Endothelial cell of umbilical vein (primary cell): Measurements from ENCODE around the gene MTA2. TPM values are rescaled to one million over a fixed set of nuclear protein-coding genes. Genes with fewer than 3 reads are reported as not detected.

ENCODE experiments used
- BruUV-seq: library from RNA; stranded (reverse); fragments of 400-500 nt; replicated peaks from 2 replicates; lab custom pipeline; 2021; lab: Mats Ljungman, UMichigan
- CTCF ChIA-PET: fragments of 300-600, 350-600 bp; sonication (Branson Sonifier 250); formaldehyde crosslinking; loops from one replicate; lab custom pipeline; 2021; ENCODE audit warnings: antibody characterized with exemption, inconsistent platforms; lab: Charles Lee
- POLR2A ChIA-PET: fragments of 300-600, 350-600 bp; sonication (Branson Sonifier 250); formaldehyde crosslinking; loops from one replicate; lab custom pipeline; 2021; ENCODE audit warnings: antibody characterized with exemption, inconsistent platforms; lab: Charles Lee
- DNase-seq: peaks from one replicate; pipeline ENCODE4 v3.0.0-alpha.2; 2011; ENCODE audit warnings: low read depth, low spot score
- FAIRE-seq: peaks from 2 replicates; lab custom pipeline; 2011; peaks lifted over from hg19 to GRCh38; lab: Jason Lieb, UNC
- H2AFZ ChIP-seq: 2 replicates; pipeline ENCODE4 v1.6.0; 2012; ENCODE audit warnings: low read depth, low read length, control low read depth, inconsistent platforms
- H3K27ac ChIP-seq: 2 replicates; pipeline ENCODE4 v1.5.1; 2011; ENCODE audit warnings: low read depth, mild to moderate bottlenecking, control low read depth, low read length, moderate library complexity; ENCODE audit not compliant: insufficient read depth
- H3K27me3 ChIP-seq, 2 experiments: 2 replicates each; pipeline versions ENCODE4 v1.6.0 to v1.6.1; 2011; ENCODE audit warnings: low read length in 2 of 2, mixed read lengths in 1 of 2; ENCODE audit not compliant: control insufficient read depth in 2 of 2, insufficient read depth in 2 of 2
- H3K36me3 ChIP-seq, 2 experiments: 2 replicates in 1 of 2; 3 replicates in 1 of 2; pipeline ENCODE4 v1.5.1; 2011; ENCODE audit warnings: low read length in 2 of 2, mild to moderate bottlenecking in 1 of 2, moderate library complexity in 1 of 2; ENCODE audit not compliant: control insufficient read depth in 2 of 2, insufficient read depth in 2 of 2; ENCODE audit errors: extremely low read depth in 1 of 2
- H3K4me1 ChIP-seq: 3 replicates; pipeline ENCODE4 v1.5.1; 2011; ENCODE audit warnings: mild to moderate bottlenecking, low read length; ENCODE audit not compliant: control insufficient read depth, insufficient read depth; ENCODE audit errors: extremely low read depth
- H3K4me2 ChIP-seq: 2 replicates; pipeline ENCODE4 v1.6.1; 2011; ENCODE audit warnings: low read length, control low read depth, mixed read lengths; ENCODE audit not compliant: insufficient read depth
- H3K4me3 ChIP-seq, 3 experiments: fragments of 200-600 bp in 1 of 3; sonication (generic), shearing (Covaris generic) in 1 of 3; replicated peaks in 1 of 3; 2 replicates each; pipeline ENCODE4 v1.5.1; 2011 to 2016; ENCODE audit warnings: control low read depth in 3 of 3, low read length in 3 of 3, mild to moderate bottlenecking in 2 of 3, inconsistent platforms in 1 of 3, low read depth in 1 of 3, moderate library complexity in 1 of 3; ENCODE audit not compliant: insufficient read depth in 1 of 3
- H3K79me2 ChIP-seq: 2 replicates; pipeline ENCODE4 v1.6.0; 2012; ENCODE audit warnings: low read length, inconsistent platforms; ENCODE audit not compliant: control insufficient read depth, insufficient read depth
- H3K9ac ChIP-seq: replicated peaks from 2 replicates; pipeline ENCODE3; 2011; ENCODE audit warnings: low read length, control low read depth; ENCODE audit not compliant: insufficient read depth; ENCODE audit errors: extremely low read depth
- H3K9me1 ChIP-seq: replicated peaks from 3 replicates; pipeline ENCODE4 v1.6.0; 2011; ENCODE audit warnings: mild to moderate bottlenecking, low read length; ENCODE audit not compliant: control insufficient read depth, insufficient read depth; ENCODE audit errors: extremely low read depth
- H3K9me3 ChIP-seq: replicated peaks from 2 replicates; pipeline ENCODE4 v1.5.1; 2012; ENCODE audit warnings: low read length, inconsistent platforms; ENCODE audit not compliant: control insufficient read depth, insufficient read depth
- H4K20me1 ChIP-seq: replicated peaks from 2 replicates; pipeline ENCODE3; 2011; ENCODE audit warnings: mild to moderate bottlenecking, low read length; ENCODE audit not compliant: control insufficient read depth, insufficient read depth; ENCODE audit errors: extremely low read depth
- EZH2 ChIP-seq: IDR thresholded peaks from 2 replicates; pipeline ENCODE4 v1.6.1; 2012; ENCODE audit warnings: borderline replicate concordance, low read depth, mild to moderate bottlenecking, moderate library complexity, low read length, inconsistent platforms; ENCODE audit not compliant: severe bottlenecking
- FOS ChIP-seq: IDR thresholded peaks from 2 replicates; pipeline ENCODE4 v1.6.1; 2011; ENCODE audit warnings: mild to moderate bottlenecking, low read length, moderate library complexity, borderline replicate concordance; ENCODE audit not compliant: insufficient read depth
- GATA2 ChIP-seq: IDR thresholded peaks from 2 replicates; pipeline ENCODE4 v1.7.0; 2011; ENCODE audit warnings: low read depth, mild to moderate bottlenecking, moderate library complexity, mixed read lengths, low read length; ENCODE audit not compliant: insufficient read length, insufficient read depth
- JUN ChIP-seq: IDR thresholded peaks from 2 replicates; pipeline ENCODE4 v1.6.1; 2011; ENCODE audit warnings: borderline replicate concordance, low read depth; ENCODE audit not compliant: insufficient read length, insufficient read depth
- MAX ChIP-seq: IDR thresholded peaks from 2 replicates; pipeline ENCODE4 v1.6.1; 2011; ENCODE audit not compliant: insufficient read depth, insufficient read length
- MYC ChIP-seq: IDR thresholded peaks from one replicate; pipeline ENCODE4 v1.6.1; 2011; ENCODE audit warnings: mild to moderate bottlenecking, low read depth, low read length
- POLR2A ChIP-seq: IDR thresholded peaks from 2 replicates; pipeline ENCODE4 v1.6.1; 2012; ENCODE audit warnings: low read depth, mild to moderate bottlenecking, control low read depth, low read length
- POLR2AphosphoS5 ChIP-seq: IDR thresholded peaks from 2 replicates; pipeline ENCODE4 v1.6.1; 2012; ENCODE audit warnings: low read depth, mild to moderate bottlenecking, control low read depth, low read length, moderate library complexity; ENCODE audit not compliant: insufficient read depth
- dilution Hi-C: fragments of 300-500 bp; cut with MboI; formaldehyde crosslinking; loops from one replicate; pipeline ENCODE4 v1.15.0; 2019; ENCODE audit warnings: low sequenced_read_pairs; ENCODE audit not compliant: extremely low pct_ligation_motif_present
- intact Hi-C: fragments of 100-400 bp; cut with micrococcal nuclease; formaldehyde crosslinking; loops from one replicate; pipeline ENCODE4 v1.10.0; 2022
- polyA plus RNA-seq, 4 experiments: library from polyadenylated mRNA; depleted of rRNA in 3 of 4; stranded (reverse) in 3 of 4; unstranded in 1 of 4; fragments of >200 nt; gene quantifications; 2 replicates each; pipeline versions ENCODE4 v1.2.1 to v1.2.3, GENCODE V29; 2011 to 2012; ENCODE audit warnings: missing spikeins in 1 of 4
- total RNA-seq: library from RNA; stranded (reverse); gene quantifications from 2 replicates; pipeline ENCODE4 v1.2.3, GENCODE V29; 2021
- TF ChIP-seq, protein P1 (sequence below), 2 donors: IDR thresholded peaks; 1 replicate in 1 of 2; 2 replicates in 1 of 2; pipeline ENCODE4 v1.5.1; 2011; ENCODE audit warnings: low read length in 2 of 2, mild to moderate bottlenecking in 2 of 2, moderate library complexity in 2 of 2, control low read depth in 1 of 2, inconsistent platforms in 1 of 2, low read depth in 1 of 2; ENCODE audit not compliant: insufficient read depth in 1 of 2; ENCODE audit errors: extremely low read depth in 1 of 2

The MTA2 gene
- total and polyA plus RNA-seq, 2 donors (not counting 3 experiments of a cell fraction or from before 2014, with no cell fraction given): 40.4 to 166 TPM

GRCh38 chr11:62621567-62622470 lies 20.2 kb upstream of the MTA2 start, which contains the start of gene B3GAT3:
Gene B3GAT3, minus strand, starts transcription at chr11:62621986. Its CDS starts 39 bp downstream, at chr11:62621947.
- Histone ChIP-seq H3K9me1 (no peaks in the 10 kb centered on the region), H3K9ac (peak within 1 kb of the TSS; percentile 65), H3K36me3 (peaks cover 6 to 20% of the 10 kb centered on the region in 2 experiments), H3K27ac (peak within 1 kb of the TSS; percentile 88), H3K4me2 (peak within 1 kb of the TSS; percentile 84), H3K79me2 (peaks cover 6% of the 10 kb centered on the region), H3K4me3 (peak within 1 kb of the TSS; percentile 14 to 80 (median 66)), H3K9me3 (no peaks in the 10 kb centered on the region), H2AFZ (peak within 1 kb of the TSS; percentile 41), H3K4me1 (peaks cover 15% of the 10 kb centered on the region), H3K27me3 (no peaks in the 10 kb centered on the region), H4K20me1 (no peaks in the 10 kb centered on the region)
- POLR2A ChIA-PET: interaction anchor here (0.6 to 3.1 kb wide), 6 partner anchors 10 to 240 kb away, joined by 3 to 14 read pairs (median 5); partner anchors contain the start of genes C11orf98, CSKMT, EML3 and GANAB
- intact Hi-C loops (loop anchor here (1.0 to 2.0 kb wide), 3 partner anchors 10 to 31 kb away; partner anchors contain the start of genes EML3, GANAB and TUT1), dilution Hi-C loops (no loop called here)
- TF ChIP-seq MYC: peak; percentile 65
- TF ChIP-seq EZH2: no peak
- TF ChIP-seq POLR2AphosphoS5: peak; percentile 98
- TF ChIP-seq POLR2A: peak; percentile 95
- TF ChIP-seq JUN: peak; percentile 68
- TF ChIP-seq GATA2: no peak
- no peak for TF ChIP-seq FOS
- TF ChIP-seq, protein P1, sequence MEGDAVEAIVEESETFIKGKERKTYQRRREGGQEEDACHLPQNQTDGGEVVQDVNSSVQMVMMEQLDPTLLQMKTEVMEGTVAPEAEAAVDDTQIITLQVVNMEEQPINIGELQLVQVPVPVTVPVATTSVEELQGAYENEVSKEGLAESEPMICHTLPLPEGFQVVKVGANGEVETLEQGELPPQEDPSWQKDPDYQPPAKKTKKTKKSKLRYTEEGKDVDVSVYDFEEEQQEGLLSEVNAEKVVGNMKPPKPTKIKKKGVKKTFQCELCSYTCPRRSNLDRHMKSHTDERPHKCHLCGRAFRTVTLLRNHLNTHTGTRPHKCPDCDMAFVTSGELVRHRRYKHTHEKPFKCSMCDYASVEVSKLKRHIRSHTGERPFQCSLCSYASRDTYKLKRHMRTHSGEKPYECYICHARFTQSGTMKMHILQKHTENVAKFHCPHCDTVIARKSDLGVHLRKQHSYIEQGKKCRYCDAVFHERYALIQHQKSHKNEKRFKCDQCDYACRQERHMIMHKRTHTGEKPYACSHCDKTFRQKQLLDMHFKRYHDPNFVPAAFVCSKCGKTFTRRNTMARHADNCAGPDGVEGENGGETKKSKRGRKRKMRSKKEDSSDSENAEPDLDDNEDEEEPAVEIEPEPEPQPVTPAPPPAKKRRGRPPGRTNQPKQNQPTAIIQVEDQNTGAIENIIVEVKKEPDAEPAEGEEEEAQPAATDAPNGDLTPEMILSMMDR (IDR thresholded peaks at IDR 0.05; ENCODE audit: extremely low read depth in 1 of 2, insufficient read depth in 1 of 2, low read depth in 1 of 2, low read length in 2 of 2): no peak
- TF ChIP-seq MAX: peak; percentile 92
- CTCF ChIA-PET: interaction anchor here (0.5 to 2.2 kb wide), 14 partner anchors 9 to 227 kb away, joined by 3 to 30 read pairs (median 4); partner anchors contain the start of genes AHNAK, C11orf98, CSKMT and EEF1G
- BruUV-seq: no TSS peak
- FAIRE-seq: peak; percentile 96
- peak; percentile 96 for DNase-seq
